ENCODE data around the gene FRMPD4. TPM values are rescaled to one million over a fixed set of nuclear protein-coding genes. Genes with fewer than 3 reads are reported as not detected.

Gene FRMPD4
- total and polyA plus RNA-seq, 10 of the 15 experiments (the other 5 are each of a cell fraction or from before 2014, with no cell fraction given), result not detected

DNA sequence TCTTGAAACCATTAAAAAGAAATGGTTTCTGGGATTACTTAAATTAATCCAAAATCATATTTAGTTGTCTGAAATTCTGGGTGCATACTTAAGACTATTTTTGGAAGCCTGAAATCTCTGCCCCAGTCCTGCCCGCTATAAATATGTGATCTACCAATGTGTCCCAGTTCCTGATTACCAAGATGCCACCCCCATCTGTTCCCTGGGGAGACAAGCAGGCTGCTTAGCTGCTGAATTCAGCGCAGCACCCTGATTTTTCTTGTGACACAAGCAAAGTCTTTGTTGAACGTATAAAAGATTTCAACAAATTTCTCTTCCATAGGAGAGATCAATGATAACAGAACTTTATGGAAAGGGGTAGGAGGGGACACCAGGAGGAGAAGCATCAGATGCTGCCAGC, 552.4 kb downstream of the FRMPD4 start (continued):
- TF ChIP-seq, protein P1, sequence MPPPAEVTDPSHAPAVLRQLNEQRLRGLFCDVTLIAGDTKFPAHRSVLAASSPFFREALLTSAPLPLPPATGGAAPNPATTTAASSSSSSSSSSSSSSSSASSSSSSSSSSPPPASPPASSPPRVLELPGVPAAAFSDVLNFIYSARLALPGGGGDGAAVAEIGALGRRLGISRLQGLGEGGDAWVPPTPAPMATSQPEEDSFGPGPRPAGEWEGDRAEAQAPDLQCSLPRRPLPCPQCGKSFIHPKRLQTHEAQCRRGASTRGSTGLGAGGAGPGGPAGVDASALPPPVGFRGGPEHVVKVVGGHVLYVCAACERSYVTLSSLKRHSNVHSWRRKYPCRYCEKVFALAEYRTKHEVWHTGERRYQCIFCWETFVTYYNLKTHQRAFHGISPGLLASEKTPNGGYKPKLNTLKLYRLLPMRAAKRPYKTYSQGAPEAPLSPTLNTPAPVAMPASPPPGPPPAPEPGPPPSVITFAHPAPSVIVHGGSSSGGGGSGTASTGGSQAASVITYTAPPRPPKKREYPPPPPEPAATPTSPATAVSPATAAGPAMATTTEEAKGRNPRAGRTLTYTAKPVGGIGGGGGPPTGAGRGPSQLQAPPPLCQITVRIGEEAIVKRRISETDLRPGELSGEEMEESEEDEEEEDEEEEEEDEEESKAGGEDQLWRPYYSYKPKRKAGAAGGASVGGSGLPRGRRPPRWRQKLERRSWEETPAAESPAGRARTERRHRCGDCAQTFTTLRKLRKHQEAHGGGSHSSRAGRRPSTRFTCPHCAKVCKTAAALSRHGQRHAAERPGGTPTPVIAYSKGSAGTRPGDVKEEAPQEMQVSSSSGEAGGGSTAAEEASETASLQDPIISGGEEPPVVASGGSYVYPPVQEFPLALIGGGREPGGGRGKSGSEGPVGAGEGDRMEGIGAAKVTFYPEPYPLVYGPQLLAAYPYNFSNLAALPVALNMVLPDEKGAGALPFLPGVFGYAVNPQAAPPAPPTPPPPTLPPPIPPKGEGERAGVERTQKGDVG (CRISPR knock-in tag; IDR thresholded peaks at IDR 0.05), result no peak
- no peak for TF ChIP-seq CBFB (IDR thresholded peaks at IDR 0.05; ENCODE audit: low read depth)

DNA sequence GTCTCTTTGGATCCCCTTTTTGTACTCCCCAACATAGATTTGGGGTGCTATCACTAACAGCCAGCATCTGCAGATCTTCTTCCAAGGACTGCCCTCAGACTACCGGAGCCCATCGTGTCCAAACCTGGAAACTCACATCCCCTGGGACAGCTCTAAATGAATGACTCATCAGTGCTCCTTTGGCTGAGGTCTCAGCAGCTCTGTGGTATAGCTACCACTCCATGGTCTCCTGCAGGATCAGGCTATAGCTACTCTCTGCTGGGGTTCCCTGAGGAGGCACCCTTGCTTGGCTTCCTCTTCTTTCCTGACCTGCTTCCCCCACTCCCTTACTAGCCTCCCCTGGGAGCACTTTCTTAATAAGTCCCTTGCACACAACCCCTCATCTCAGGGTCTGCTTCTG, 555.5 kb downstream of the FRMPD4 start:
- ChIA-PET SMC1A (ENCODE audit: uncharacterized antibody, unreplicated experiment) (interaction anchor here (1.2 kb wide), 1 partner anchor 8 kb away, joined by 4 read pairs; no protein-coding TSS in a partner anchor), CTCF (interaction anchor here (0.5 to 1.3 kb wide), 2 partner anchors 14 to 1277 kb away, joined by 3 read pairs; no protein-coding TSS in a partner anchor), POLR2A (no interaction called here), RAD21 (ENCODE audit: unreplicated experiment) (no interaction called here)
- no peaks in the 10 kb centered on the region for H3K4me1 ChIP-seq (ENCODE audit: control insufficient read depth, insufficient read depth, low read length)
- H3K9me3 ChIP-seq (replicated peaks; ENCODE audit: control insufficient read depth, insufficient read depth, low read length), result no peaks in the 10 kb centered on the region
- H2AFZ ChIP-seq (ENCODE audit: control insufficient read depth, low read depth, low read length), result no peak overlapping the region
- H3K36me3 ChIP-seq (ENCODE audit: control insufficient read depth in 2 of 2, insufficient read depth in 2 of 2, low read length in 1 of 2), result no peaks in the 10 kb centered on the region
- no TSS peak for BruUV-seq (replicated peaks)
- no peak overlapping the region for H3K4me2 ChIP-seq (ENCODE audit: control insufficient read depth, insufficient read depth)
- H3K27me3 ChIP-seq (replicated peaks in 1 of 2; ENCODE audit: control insufficient read depth in 2 of 2, insufficient read depth in 2 of 2, low read length in 1 of 2), result peaks cover 0 to 4% of the 10 kb centered on the region in 2 experiments; a peak in 3 of 4 replicates
- no peak overlapping the region for H3K9ac ChIP-seq (ENCODE audit: control insufficient read depth, insufficient read depth, low read length)
- DNase-seq (ENCODE audit: low read depth, low spot score) (no peak), FAIRE-seq (no peak), ATAC-seq (no peak)
- intact Hi-C loops (cut with micrococcal nuclease; ENCODE audit: unreplicated experiment) (no loop called here), in situ Hi-C loops (cut with MboI) (no loop called here)
- H3K4me3 ChIP-seq, result no peak overlapping the region
- WGBS (ENCODE audit: insufficient coverage, insufficient replicate concordance, low lambda C conversion rate, missing lambda C conversion rate), result 14% methylated on average over 2 of the region's 2 CpGs
- H4K20me1 ChIP-seq (ENCODE audit: control insufficient read depth, insufficient read depth), result no peaks in the 10 kb centered on the region
- H3K79me2 ChIP-seq (ENCODE audit: control insufficient read depth, insufficient read depth, low read length), result no peaks in the 10 kb centered on the region
- H3K27ac ChIP-seq (ENCODE audit: control insufficient read depth, insufficient read depth), result no peak overlapping the region
- TF ChIP-seq, protein P2, sequence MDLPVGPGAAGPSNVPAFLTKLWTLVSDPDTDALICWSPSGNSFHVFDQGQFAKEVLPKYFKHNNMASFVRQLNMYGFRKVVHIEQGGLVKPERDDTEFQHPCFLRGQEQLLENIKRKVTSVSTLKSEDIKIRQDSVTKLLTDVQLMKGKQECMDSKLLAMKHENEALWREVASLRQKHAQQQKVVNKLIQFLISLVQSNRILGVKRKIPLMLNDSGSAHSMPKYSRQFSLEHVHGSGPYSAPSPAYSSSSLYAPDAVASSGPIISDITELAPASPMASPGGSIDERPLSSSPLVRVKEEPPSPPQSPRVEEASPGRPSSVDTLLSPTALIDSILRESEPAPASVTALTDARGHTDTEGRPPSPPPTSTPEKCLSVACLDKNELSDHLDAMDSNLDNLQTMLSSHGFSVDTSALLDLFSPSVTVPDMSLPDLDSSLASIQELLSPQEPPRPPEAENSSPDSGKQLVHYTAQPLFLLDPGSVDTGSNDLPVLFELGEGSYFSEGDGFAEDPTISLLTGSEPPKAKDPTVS (IDR thresholded peaks at IDR 0.05; ENCODE audit: low read depth, low read length), result no peak
- TF ChIP-seq, protein P3, sequence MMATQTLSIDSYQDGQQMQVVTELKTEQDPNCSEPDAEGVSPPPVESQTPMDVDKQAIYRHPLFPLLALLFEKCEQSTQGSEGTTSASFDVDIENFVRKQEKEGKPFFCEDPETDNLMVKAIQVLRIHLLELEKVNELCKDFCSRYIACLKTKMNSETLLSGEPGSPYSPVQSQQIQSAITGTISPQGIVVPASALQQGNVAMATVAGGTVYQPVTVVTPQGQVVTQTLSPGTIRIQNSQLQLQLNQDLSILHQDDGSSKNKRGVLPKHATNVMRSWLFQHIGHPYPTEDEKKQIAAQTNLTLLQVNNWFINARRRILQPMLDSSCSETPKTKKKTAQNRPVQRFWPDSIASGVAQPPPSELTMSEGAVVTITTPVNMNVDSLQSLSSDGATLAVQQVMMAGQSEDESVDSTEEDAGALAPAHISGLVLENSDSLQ (IDR thresholded peaks at IDR 0.05), result no peak
- TF ChIP-seq, protein P4, sequence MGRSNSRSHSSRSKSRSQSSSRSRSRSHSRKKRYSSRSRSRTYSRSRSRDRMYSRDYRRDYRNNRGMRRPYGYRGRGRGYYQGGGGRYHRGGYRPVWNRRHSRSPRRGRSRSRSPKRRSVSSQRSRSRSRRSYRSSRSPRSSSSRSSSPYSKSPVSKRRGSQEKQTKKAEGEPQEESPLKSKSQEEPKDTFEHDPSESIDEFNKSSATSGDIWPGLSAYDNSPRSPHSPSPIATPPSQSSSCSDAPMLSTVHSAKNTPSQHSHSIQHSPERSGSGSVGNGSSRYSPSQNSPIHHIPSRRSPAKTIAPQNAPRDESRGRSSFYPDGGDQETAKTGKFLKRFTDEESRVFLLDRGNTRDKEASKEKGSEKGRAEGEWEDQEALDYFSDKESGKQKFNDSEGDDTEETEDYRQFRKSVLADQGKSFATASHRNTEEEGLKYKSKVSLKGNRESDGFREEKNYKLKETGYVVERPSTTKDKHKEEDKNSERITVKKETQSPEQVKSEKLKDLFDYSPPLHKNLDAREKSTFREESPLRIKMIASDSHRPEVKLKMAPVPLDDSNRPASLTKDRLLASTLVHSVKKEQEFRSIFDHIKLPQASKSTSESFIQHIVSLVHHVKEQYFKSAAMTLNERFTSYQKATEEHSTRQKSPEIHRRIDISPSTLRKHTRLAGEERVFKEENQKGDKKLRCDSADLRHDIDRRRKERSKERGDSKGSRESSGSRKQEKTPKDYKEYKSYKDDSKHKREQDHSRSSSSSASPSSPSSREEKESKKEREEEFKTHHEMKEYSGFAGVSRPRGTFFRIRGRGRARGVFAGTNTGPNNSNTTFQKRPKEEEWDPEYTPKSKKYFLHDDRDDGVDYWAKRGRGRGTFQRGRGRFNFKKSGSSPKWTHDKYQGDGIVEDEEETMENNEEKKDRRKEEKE (IDR thresholded peaks at IDR 0.05), result no peak
- no peak for TF ChIP-seq BCL11A (IDR thresholded peaks at IDR 0.05; ENCODE audit: low read depth, low read length)
- TF ChIP-seq, protein P5, sequence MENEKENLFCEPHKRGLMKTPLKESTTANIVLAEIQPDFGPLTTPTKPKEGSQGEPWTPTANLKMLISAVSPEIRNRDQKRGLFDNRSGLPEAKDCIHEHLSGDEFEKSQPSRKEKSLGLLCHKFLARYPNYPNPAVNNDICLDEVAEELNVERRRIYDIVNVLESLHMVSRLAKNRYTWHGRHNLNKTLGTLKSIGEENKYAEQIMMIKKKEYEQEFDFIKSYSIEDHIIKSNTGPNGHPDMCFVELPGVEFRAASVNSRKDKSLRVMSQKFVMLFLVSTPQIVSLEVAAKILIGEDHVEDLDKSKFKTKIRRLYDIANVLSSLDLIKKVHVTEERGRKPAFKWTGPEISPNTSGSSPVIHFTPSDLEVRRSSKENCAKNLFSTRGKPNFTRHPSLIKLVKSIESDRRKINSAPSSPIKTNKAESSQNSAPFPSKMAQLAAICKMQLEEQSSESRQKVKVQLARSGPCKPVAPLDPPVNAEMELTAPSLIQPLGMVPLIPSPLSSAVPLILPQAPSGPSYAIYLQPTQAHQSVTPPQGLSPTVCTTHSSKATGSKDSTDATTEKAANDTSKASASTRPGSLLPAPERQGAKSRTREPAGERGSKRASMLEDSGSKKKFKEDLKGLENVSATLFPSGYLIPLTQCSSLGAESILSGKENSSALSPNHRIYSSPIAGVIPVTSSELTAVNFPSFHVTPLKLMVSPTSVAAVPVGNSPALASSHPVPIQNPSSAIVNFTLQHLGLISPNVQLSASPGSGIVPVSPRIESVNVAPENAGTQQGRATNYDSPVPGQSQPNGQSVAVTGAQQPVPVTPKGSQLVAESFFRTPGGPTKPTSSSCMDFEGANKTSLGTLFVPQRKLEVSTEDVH (IDR thresholded peaks at IDR 0.05; ENCODE audit: low read depth, partially characterized antibody), result no peak
- TF ChIP-seq, protein P6, sequence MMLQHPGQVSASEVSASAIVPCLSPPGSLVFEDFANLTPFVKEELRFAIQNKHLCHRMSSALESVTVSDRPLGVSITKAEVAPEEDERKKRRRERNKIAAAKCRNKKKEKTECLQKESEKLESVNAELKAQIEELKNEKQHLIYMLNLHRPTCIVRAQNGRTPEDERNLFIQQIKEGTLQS (IDR thresholded peaks at IDR 0.05; ENCODE audit: borderline replicate concordance, extremely low read depth, low read depth, low read length), result no peak

Data from GM12878 (cell line).